Stimulated activated CD4-positive, alpha-beta T cell treated with anti-CD3 and anti-CD28 coated beads, Interleukin-4, amount 100 ng/mL, for 4 hours (primary cell): ENCODE measurements around the gene MARK2.

ENCODE experiments used
- DNase-seq, 2 experiments: peaks; one replicate each; pipeline ENCODE4 v3.0.0-alpha.2; 2020

Gene MARK2

GRCh38 chr11:63911876-63912275, 73.0 kb downstream of the MARK2 start:
- DNase-seq, result no peak

GRCh38 chr11:63912678-63913077, 73.8 kb downstream of the MARK2 start:
- DNase-seq, result no peak

- DNase-seq, result no peak
Observed at GRCh38 chr11:63913866-63914830, 75.2 kb downstream of the MARK2 start.

GRCh38 chr11:63914896-63915691, 76.2 kb downstream of the MARK2 start:
- DNase-seq, result no peak

- no peak for DNase-seq
Observed at GRCh38 chr11:63915961-63916836, 77.3 kb downstream of the MARK2 start.

GRCh38 chr11:63916837-63917691, 78.2 kb downstream of the MARK2 start, which contains the start of gene RCOR2:
TSS of gene RCOR2 (minus strand) at chr11:63917164. CDS start at chr11:63916456, 708 bp downstream.
- DNase-seq, result peak; percentile 61 to 62

- no peak for DNase-seq
Observed at GRCh38 chr11:63917692-63918506, 79.0 kb downstream of the MARK2 start.

- no peak for DNase-seq
Observed at GRCh38 chr11:63918507-63919191, 79.7 kb downstream of the MARK2 start.

GRCh38 chr11:63919267-63920125, 80.6 kb downstream of the MARK2 start:
- no peak for DNase-seq

GRCh38 chr11:63920126-63920938, 81.4 kb downstream of the MARK2 start:
- DNase-seq, result no peak

- DNase-seq, result peak; percentile 23 to 40
Observed at GRCh38 chr11:63920939-63921417, 82.1 kb downstream of the MARK2 start.

GRCh38 chr11:63922673-63923192, 83.8 kb downstream of the MARK2 start:
- DNase-seq, result no peak

- DNase-seq, result no peak
Observed at GRCh38 chr11:63923319-63923718, 84.4 kb downstream of the MARK2 start.

- DNase-seq, result no peak
Observed at GRCh38 chr11:63929616-63930015, 90.7 kb downstream of the MARK2 start.

- DNase-seq, result no peak
Observed at GRCh38 chr11:63931045-63931444, 92.1 kb downstream of the MARK2 start.

GRCh38 chr11:63931876-63932275, 93.0 kb downstream of the MARK2 start:
- DNase-seq, result no peak

- no peak for DNase-seq
Observed at GRCh38 chr11:63933459-63933858, 94.5 kb downstream of the MARK2 start.
